ENCODE measurements around the gene FOXN3.
A peak's percentile ranks its signal among the peaks of the same experiment; 100 is the strongest.

Gene FOXN3

DNA sequence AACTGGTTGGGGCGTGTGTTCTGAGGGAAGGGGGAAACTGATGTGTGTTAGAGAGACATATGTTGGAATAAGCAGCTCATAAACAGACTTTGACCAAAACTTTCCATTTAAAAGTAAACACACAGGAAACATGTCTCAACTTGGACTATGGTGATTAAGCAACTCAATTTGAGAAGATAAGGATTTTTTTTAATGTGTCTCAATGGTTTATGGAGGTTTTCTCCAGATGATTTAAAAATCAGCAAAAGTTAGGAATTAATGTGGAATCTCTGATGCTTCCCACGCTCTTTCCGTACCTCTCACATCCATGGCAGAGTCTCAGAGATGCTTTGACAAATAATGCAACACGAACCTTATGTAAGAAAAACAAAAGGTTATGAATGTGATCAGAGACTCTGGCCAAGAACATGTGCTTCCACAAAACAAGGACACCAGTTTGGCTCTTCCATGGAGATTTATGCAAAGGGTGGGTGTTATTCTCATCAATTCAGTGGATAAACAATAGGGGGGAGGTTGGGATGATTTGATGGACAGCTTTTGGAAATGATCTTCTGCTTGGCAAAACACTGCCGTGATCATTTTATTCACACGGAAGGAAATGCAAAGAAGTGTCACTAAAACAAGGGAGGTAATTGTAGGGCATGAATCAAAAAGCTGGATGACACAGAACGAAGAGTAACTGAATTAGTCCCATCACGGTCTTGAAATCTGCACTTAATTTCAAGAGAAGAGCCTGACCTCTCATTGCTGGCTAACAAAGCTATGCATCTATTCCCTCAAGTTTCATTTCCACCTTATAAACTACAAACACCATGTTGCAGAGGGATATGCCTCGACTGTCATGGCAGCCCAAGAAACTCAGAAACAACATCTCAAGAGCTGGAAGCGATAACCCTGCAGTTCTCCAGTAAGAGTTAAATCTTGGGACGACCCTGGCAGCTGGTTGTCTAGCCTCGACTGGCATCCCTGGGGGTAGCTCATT lies 76.5 kb downstream of the FOXN3 start:
- ChIA-PET CTCF (interaction anchor here (0.6 kb wide), 1 partner anchor 127 kb away, joined by 3 read pairs; no protein-coding TSS in a partner anchor), POLR2A (ENCODE audit: low non-redundant PET) (no interaction called here)
- TF ChIP-seq, protein P1, sequence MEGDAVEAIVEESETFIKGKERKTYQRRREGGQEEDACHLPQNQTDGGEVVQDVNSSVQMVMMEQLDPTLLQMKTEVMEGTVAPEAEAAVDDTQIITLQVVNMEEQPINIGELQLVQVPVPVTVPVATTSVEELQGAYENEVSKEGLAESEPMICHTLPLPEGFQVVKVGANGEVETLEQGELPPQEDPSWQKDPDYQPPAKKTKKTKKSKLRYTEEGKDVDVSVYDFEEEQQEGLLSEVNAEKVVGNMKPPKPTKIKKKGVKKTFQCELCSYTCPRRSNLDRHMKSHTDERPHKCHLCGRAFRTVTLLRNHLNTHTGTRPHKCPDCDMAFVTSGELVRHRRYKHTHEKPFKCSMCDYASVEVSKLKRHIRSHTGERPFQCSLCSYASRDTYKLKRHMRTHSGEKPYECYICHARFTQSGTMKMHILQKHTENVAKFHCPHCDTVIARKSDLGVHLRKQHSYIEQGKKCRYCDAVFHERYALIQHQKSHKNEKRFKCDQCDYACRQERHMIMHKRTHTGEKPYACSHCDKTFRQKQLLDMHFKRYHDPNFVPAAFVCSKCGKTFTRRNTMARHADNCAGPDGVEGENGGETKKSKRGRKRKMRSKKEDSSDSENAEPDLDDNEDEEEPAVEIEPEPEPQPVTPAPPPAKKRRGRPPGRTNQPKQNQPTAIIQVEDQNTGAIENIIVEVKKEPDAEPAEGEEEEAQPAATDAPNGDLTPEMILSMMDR (conservative IDR thresholded peaks at IDR 0.05; ENCODE audit: low read depth): no peak
- DNase-seq (ENCODE audit: low spot score): peak; percentile 29
- no peak overlapping the region for H3K27ac ChIP-seq

DNA sequence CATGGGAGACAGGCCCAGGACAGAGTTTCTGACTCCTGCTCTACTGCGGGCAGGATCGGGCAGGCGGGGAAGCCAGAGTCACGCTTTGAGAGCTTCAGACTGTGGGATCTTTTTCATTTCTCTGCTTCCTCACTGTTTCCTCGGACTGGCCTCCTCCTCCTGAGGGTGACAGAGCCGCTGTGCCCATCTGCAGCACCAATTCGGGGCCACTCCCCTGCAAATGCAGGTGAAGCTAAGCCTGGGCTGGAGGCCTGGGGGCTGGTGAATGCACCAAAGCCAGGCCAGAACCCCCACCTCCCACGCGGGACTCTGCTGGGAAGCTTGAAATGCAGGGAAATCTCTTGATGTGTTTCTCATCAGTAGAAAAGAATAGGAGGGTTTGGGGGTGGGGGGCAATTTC lies 77.5 kb downstream of the FOXN3 start:
- peak overlapping the region; percentile 56 for H3K27ac ChIP-seq
- TF ChIP-seq, protein P1 (conservative IDR thresholded peaks at IDR 0.05; ENCODE audit: low read depth): no peak
- CTCF ChIA-PET: interaction anchor here (0.8 kb wide), 1 partner anchor 55 kb away, joined by 3 read pairs; no protein-coding TSS in a partner anchor
- POLR2A ChIA-PET (ENCODE audit: low non-redundant PET): no interaction called here
- no peak for DNase-seq (ENCODE audit: low spot score)

DNA sequence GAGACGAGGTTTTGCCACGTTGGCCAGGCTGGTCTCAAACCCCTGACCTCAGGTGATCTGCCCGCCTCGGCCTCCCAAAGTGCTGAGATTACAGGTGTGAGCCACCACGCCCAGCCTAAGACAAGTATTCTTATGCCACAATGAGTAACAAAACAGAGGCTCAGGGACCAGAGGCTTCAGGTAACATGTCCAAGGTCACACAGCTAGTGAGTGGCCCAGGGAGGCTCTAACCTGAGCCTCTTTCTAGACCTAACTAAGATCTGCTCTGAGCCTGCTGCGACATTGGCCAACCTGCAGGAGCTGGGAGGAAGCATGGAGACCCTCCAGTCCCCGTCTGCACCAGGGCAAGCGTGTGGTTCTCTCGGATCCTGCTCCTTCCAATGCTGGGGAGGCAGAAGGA lies 77.9 kb downstream of the FOXN3 start:
- TF ChIP-seq, protein P1 (conservative IDR thresholded peaks at IDR 0.05; ENCODE audit: low read depth): no peak
- no peak for DNase-seq (ENCODE audit: low spot score)
- ChIA-PET POLR2A (ENCODE audit: low non-redundant PET) (no interaction called here), CTCF (interaction anchor here (0.8 kb wide), 1 partner anchor 55 kb away, joined by 3 read pairs; no protein-coding TSS in a partner anchor)
- H3K27ac ChIP-seq: peak overlapping the region; percentile 56

DNA sequence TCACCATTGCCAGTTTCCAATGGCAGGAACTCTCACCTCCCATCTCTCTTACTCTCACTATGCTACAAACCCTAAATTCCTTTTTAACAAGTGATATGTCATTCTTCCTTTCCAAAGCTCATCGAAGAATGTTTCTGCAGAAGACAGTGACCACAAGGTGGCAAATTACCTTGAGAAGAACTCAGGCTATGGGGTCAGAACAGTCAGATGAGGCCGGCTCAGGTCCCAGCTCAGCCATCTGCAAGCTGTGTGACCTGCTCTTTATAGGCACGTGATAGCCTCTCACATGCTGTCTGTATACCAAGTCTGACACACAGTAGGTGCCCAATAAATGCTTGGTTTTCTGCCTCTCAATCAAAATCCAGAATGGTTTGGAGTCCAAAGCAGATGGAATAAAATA lies 80.7 kb downstream of the FOXN3 start:
- H3K27ac ChIP-seq: no peak overlapping the region
- CTCF ChIA-PET: interaction anchor here (0.6 to 0.7 kb wide), 2 partner anchors 154 to 596 kb away, joined by 3 to 4 read pairs; no protein-coding TSS in a partner anchor
- no peak for DNase-seq (ENCODE audit: low spot score)
- TF ChIP-seq, protein P1 (conservative IDR thresholded peaks at IDR 0.05; ENCODE audit: low read depth): no peak
- POLR2A ChIA-PET (ENCODE audit: low non-redundant PET): no interaction called here

DNA sequence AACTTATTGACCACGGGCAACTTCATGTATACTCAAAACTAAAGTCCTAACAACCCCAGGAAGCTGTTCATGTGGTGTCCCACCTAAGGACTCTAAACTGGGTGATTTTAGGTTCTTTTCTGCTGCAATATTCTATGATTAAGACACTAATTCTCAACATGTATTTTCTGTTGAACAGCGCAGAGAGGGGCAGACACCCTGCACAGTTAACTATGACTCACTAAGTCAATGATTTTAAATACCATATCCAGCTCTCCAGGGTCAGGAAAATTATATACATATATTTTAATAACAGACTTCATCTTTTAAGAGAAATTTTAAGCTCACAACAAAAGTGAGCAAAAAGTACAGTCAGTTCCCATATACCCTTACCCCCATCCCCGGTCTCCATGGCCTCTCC lies 85.0 kb downstream of the FOXN3 start:
- CTCF ChIA-PET: no interaction called here
- POLR2A ChIA-PET (ENCODE audit: low non-redundant PET): no interaction called here
- no peak overlapping the region for H3K27ac ChIP-seq
- DNase-seq (ENCODE audit: low spot score): no peak
- TF ChIP-seq, protein P1 (conservative IDR thresholded peaks at IDR 0.05; ENCODE audit: low read depth): no peak

DNA sequence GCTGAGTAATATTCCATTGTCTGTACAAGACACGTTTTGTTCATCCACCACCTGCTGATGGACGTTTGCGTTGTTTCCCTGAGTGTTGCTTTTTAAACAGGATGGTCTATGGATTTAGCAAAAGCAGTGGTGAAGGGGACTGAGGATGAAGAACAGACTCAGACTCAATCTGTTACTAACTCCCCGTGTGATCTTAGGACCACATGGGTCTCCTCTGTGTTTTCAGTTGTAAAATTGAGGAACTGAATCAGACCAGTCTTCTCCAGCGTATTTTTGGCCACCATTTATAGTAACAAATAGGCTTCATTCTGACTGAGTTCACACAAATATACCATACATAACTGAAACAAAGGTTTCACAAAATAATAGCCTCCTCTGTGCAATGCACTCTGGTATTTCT lies 85.6 kb downstream of the FOXN3 start:
- no peak for DNase-seq (ENCODE audit: low spot score)
- ChIA-PET CTCF (no interaction called here), POLR2A (ENCODE audit: low non-redundant PET) (no interaction called here)
- no peak overlapping the region for H3K27ac ChIP-seq
- TF ChIP-seq, protein P1 (conservative IDR thresholded peaks at IDR 0.05; ENCODE audit: low read depth): no peak
